SH-SY5Y (cell line): ENCODE measurements around the gene PHF19.

Experiments
- GATA2 ChIP-seq: IDR thresholded peaks from 2 replicates; pipeline ENCODE4 v1.6.1; 2011; ENCODE audit warnings: mild to moderate bottlenecking, low read depth, low read length
- GATA3 ChIP-seq: IDR thresholded peaks from 2 replicates; pipeline ENCODE4 v1.6.1; 2011; ENCODE audit warnings: low read depth, mild to moderate bottlenecking, low read length, moderate library complexity

Gene PHF19

GRCh38 chr9:120846251-120846889 lies 30.6 kb downstream of the PHF19 start:
- TF ChIP-seq GATA3 (no peak), GATA2 (no peak)

- TF ChIP-seq GATA2 = no peak
- TF ChIP-seq GATA3 = no peak
Measured at GRCh38 chr9:120845255-120845654, 31.7 kb downstream of the PHF19 start.

- TF ChIP-seq GATA3 (no peak), GATA2 (no peak)
Measured at GRCh38 chr9:120842685-120843485, 34.1 kb downstream of the PHF19 start, which contains the start of gene PSMD5. PSMD5 (minus strand) TSS chr9:120842922; CDS start chr9:120842909, 13 bp downstream.

GRCh38 chr9:120841930-120842684 lies 34.9 kb downstream of the PHF19 start:
- TF ChIP-seq GATA3 = no peak
- TF ChIP-seq GATA2 = no peak

- TF ChIP-seq GATA3 (no peak), GATA2 (no peak)
Measured at GRCh38 chr9:120839146-120839545, 37.8 kb downstream of the PHF19 start.

GRCh38 chr9:120837921-120838320 lies 39.1 kb downstream of the PHF19 start:
- TF ChIP-seq GATA3 (no peak), GATA2 (no peak)

GRCh38 chr9:120833325-120833724 lies 43.7 kb downstream of the PHF19 start:
- TF ChIP-seq GATA2 = no peak
- no peak for TF ChIP-seq GATA3

- TF ChIP-seq GATA3 (no peak), GATA2 (no peak)
Measured at GRCh38 chr9:120832807-120833206, 44.2 kb downstream of the PHF19 start.

GRCh38 chr9:120830865-120831264 lies 46.1 kb downstream of the PHF19 start:
- TF ChIP-seq GATA3 (no peak), GATA2 (no peak)

GRCh38 chr9:120830151-120830550 lies 46.8 kb downstream of the PHF19 start:
- TF ChIP-seq GATA3 (no peak), GATA2 (no peak)

GRCh38 chr9:120829650-120830049 lies 47.3 kb downstream of the PHF19 start:
- no peak for TF ChIP-seq GATA3

GRCh38 chr9:120820095-120820494 lies 56.9 kb downstream of the PHF19 start:
- TF ChIP-seq GATA3 (no peak), GATA2 (no peak)

- TF ChIP-seq GATA2 (no peak), GATA3 (no peak)
Measured at GRCh38 chr9:120818595-120818994, 58.4 kb downstream of the PHF19 start.

- TF ChIP-seq GATA3 (no peak), GATA2 (no peak)
Measured at GRCh38 chr9:120815075-120815474, 61.9 kb downstream of the PHF19 start.

GRCh38 chr9:120808931-120809330 lies 68.1 kb downstream of the PHF19 start:
- TF ChIP-seq GATA2 (no peak), GATA3 (no peak)
